DOHH2 (cell line): ENCODE results near the gene CFAP61.

Source experiments
- CTCF ChIP-seq: fragments of 200-600 bp; sonication (generic); IDR thresholded peaks from one replicate; pipeline ENCODE4 v1.5.1; 2014; ENCODE audit warnings: antibody characterized with exemption, mild to moderate bottlenecking, low read depth, low read length; ENCODE audit not compliant: poor library complexity, severe bottlenecking
- EZH2phosphoT487 ChIP-seq: fragments of 200-600 bp; sonication (generic); IDR thresholded peaks from 2 replicates; pipeline ENCODE4 v1.6.1; 2017; ENCODE audit warnings: borderline replicate concordance, mild to moderate bottlenecking, antibody characterized with exemption, low read length, moderate library complexity, mixed read lengths

- TF ChIP-seq EZH2phosphoT487 (no peak), CTCF (no peak)
Measured at GRCh38 chr20:20303320-20303719, 251.0 kb downstream of the CFAP61 start.
